H9 (cell line): ENCODE results near the gene TMEM54. TPM values are rescaled to one million over a fixed set of nuclear protein-coding genes. Genes with fewer than 3 reads are reported as not detected.
A peak's percentile ranks its signal among the peaks of the same experiment; 100 is the strongest.

Source experiments
- DNase-seq: peaks from one replicate; pipeline ENCODE4 v3.0.0-alpha.2; 2017
- H2AFZ ChIP-seq: one replicate; pipeline ENCODE4 v1.6.1; 2013; ENCODE audit warnings: mild to moderate bottlenecking, low read length, control low read depth, moderate library complexity
- H2AK5ac ChIP-seq: 2 replicates; pipeline ENCODE4 v1.6.1; 2013; ENCODE audit warnings: low read length, control low read depth, mixed read lengths; ENCODE audit not compliant: insufficient read length
- H2BK120ac ChIP-seq: one replicate; pipeline ENCODE4 v1.6.1; 2013; ENCODE audit warnings: low read depth, mild to moderate bottlenecking, low read length, control low read depth, inconsistent platforms; ENCODE audit not compliant: poor library complexity, severe bottlenecking
- H2BK12ac ChIP-seq: 2 replicates; pipeline ENCODE4 v1.6.1; 2013; ENCODE audit warnings: low read length, control low read depth, mixed read lengths, low read depth; ENCODE audit not compliant: insufficient read length
- H2BK15ac ChIP-seq: 2 replicates; pipeline ENCODE4 v1.6.1; 2013; ENCODE audit warnings: low read depth, low read length, control low read depth
- H2BK20ac ChIP-seq: one replicate; pipeline ENCODE4 v1.6.1; 2013; ENCODE audit warnings: low read depth, mild to moderate bottlenecking, low read length, control low read depth, inconsistent platforms; ENCODE audit not compliant: poor library complexity, severe bottlenecking
- H2BK5ac ChIP-seq: 2 replicates; pipeline ENCODE4 v1.6.1; 2013; ENCODE audit warnings: low read length, control low read depth, mixed read lengths; ENCODE audit not compliant: insufficient read length
- H3K14ac ChIP-seq: 2 replicates; pipeline ENCODE4 v1.6.1; 2013; ENCODE audit warnings: low read length, control low read depth; ENCODE audit not compliant: insufficient read depth
- H3K18ac ChIP-seq: 2 replicates; pipeline ENCODE4 v1.6.1; 2013; ENCODE audit warnings: low read depth, mild to moderate bottlenecking, mixed read lengths, low read length, control low read depth; ENCODE audit not compliant: insufficient read length
- H3K23ac ChIP-seq: 2 replicates; pipeline ENCODE4 v1.6.1; 2013; ENCODE audit warnings: low read length, control low read depth, mixed read lengths, low read depth; ENCODE audit not compliant: insufficient read length
- H3K23me2 ChIP-seq: 2 replicates; pipeline ENCODE4 v1.6.1; 2013; ENCODE audit warnings: low read depth, mild to moderate bottlenecking, mixed read lengths, low read length, control low read depth; ENCODE audit not compliant: insufficient read length, poor library complexity, severe bottlenecking
- H3K27ac ChIP-seq: 2 replicates; pipeline ENCODE4 v1.5.1; 2013; ENCODE audit warnings: low read length, control low read depth, mixed read lengths, low read depth; ENCODE audit not compliant: insufficient read length
- H3K27me3 ChIP-seq: 2 replicates; pipeline ENCODE4 v1.6.1; 2013; ENCODE audit warnings: low read length, control low read depth, inconsistent platforms; ENCODE audit not compliant: insufficient read depth
- H3K4ac ChIP-seq: 2 replicates; pipeline ENCODE4 v1.6.1; 2013; ENCODE audit warnings: low read depth, mild to moderate bottlenecking, control low read depth, inconsistent platforms, low read length, moderate library complexity
- H3K4me1 ChIP-seq: 2 replicates; pipeline ENCODE4 v1.6.1; 2013; ENCODE audit warnings: low read length, control low read depth, inconsistent platforms; ENCODE audit not compliant: insufficient read depth
- H3K4me2 ChIP-seq: 2 replicates; pipeline ENCODE4 v1.6.1; 2013; ENCODE audit warnings: low read length, control low read depth, mixed read lengths; ENCODE audit not compliant: insufficient read length, insufficient read depth
- H3K56ac ChIP-seq: 2 replicates; pipeline ENCODE4 v1.6.1; 2013; ENCODE audit warnings: low read depth, mild to moderate bottlenecking, mixed read lengths, low read length, control low read depth; ENCODE audit not compliant: insufficient read length
- H3K79me1 ChIP-seq: 2 replicates; pipeline ENCODE4 v1.6.1; 2013; ENCODE audit warnings: low read depth, mild to moderate bottlenecking, moderate library complexity, low read length, control low read depth, inconsistent platforms; ENCODE audit not compliant: insufficient read depth, poor library complexity, severe bottlenecking
- H3K79me2 ChIP-seq: 2 replicates; pipeline ENCODE4 v1.6.1; 2013; ENCODE audit warnings: low read length, control low read depth, inconsistent platforms; ENCODE audit not compliant: insufficient read depth
- H3K9ac ChIP-seq: 2 replicates; pipeline ENCODE4 v1.6.1; 2013; ENCODE audit warnings: low read length, control low read depth, mixed read lengths; ENCODE audit not compliant: insufficient read length; ENCODE audit errors: extremely low read depth
- H3K9me3 ChIP-seq: one replicate; pipeline ENCODE4 v1.6.1; 2013; ENCODE audit warnings: low read depth, low read length, inconsistent platforms; ENCODE audit not compliant: control insufficient read depth
- H3T11ph ChIP-seq: one replicate; pipeline ENCODE4 v1.6.1; 2013; ENCODE audit warnings: mild to moderate bottlenecking, low read length, control low read depth, inconsistent platforms
- H4K20me1 ChIP-seq: one replicate; pipeline ENCODE4 v1.6.1; 2013; ENCODE audit not compliant: control insufficient read depth, insufficient read length, insufficient read depth
- H4K5ac ChIP-seq: 2 replicates; pipeline ENCODE4 v1.6.1; 2013; ENCODE audit warnings: low read depth, mild to moderate bottlenecking, mixed read lengths, low read length, control low read depth; ENCODE audit not compliant: insufficient read length
- H4K8ac ChIP-seq: replicated peaks from 2 replicates; pipeline ENCODE4 v1.6.1; 2013; ENCODE audit warnings: low read length, control low read depth, mixed read lengths, low read depth; ENCODE audit not compliant: insufficient read length
- H4K91ac ChIP-seq: 2 replicates; pipeline ENCODE4 v1.6.1; 2013; ENCODE audit warnings: low read depth, mild to moderate bottlenecking, moderate library complexity, mixed read lengths, low read length, control low read depth; ENCODE audit not compliant: insufficient read length
- H3K27ac Mint-ChIP-seq, 3 experiments: 2 replicates in 2 of 3; 3 replicates in 1 of 3; pipeline ENCODE4 v1.8.0; 2020 to 2021; ENCODE audit warnings: mixed read lengths in 3 of 3, mild to moderate bottlenecking in 1 of 3, moderate library complexity in 1 of 3
- H3K27me3 Mint-ChIP-seq: 2 replicates; pipeline ENCODE4 v1.8.0; 2021; ENCODE audit warnings: low read depth, mild to moderate bottlenecking, moderate library complexity, mixed read lengths
- H3K36me3 Mint-ChIP-seq, 3 experiments: 2 replicates in 2 of 3; 3 replicates in 1 of 3; pipeline ENCODE4 v1.8.0; 2020 to 2021; ENCODE audit warnings: low read depth in 3 of 3, mixed read lengths in 3 of 3; ENCODE audit not compliant: insufficient read depth in 1 of 3
- H3K4me1 Mint-ChIP-seq, 2 experiments: 2 replicates each; pipeline ENCODE4 v1.8.0; 2020; ENCODE audit warnings: mixed read lengths in 2 of 2
- H3K4me3 Mint-ChIP-seq, 2 experiments: 2 replicates in 1 of 2; 3 replicates in 1 of 2; pipeline ENCODE4 v1.8.0; 2020 to 2021; ENCODE audit warnings: mild to moderate bottlenecking in 2 of 2, mixed read lengths in 2 of 2, moderate library complexity in 1 of 2
- H3K9me3 Mint-ChIP-seq, 2 experiments: 2 replicates in 1 of 2; 3 replicates in 1 of 2; pipeline ENCODE4 v1.8.0; 2020; ENCODE audit warnings: mild to moderate bottlenecking in 2 of 2, mixed read lengths in 2 of 2, moderate library complexity in 1 of 2
- CTCF ChIP-seq: fragments of 200-600 bp; sonication (generic); conservative IDR thresholded peaks from 3 replicates; pipeline ENCODE4 v1.8.0; 2021; ENCODE audit warnings: antibody characterized with exemption, mild to moderate bottlenecking
- WGBS: extraction: QIAGEN DNeasy Blood & Tissue Kit; methylation state at CpG from one replicate; pipeline ENCODE4 v1.1.7; 2013; ENCODE audit warnings: missing lambda C conversion rate, low lambda C conversion rate, mixed read lengths; ENCODE audit not compliant: insufficient read length; ENCODE audit errors: extremely low coverage; 5-methylcytosine and 5-hydroxymethylcytosine counted together
- total RNA-seq: library from RNA; stranded (reverse); gene quantifications from 2 replicates; pipeline ENCODE4 v1.2.1, GENCODE V29; 2021

TMEM54 gene
- total RNA-seq, 1 experiment from 2014 or later = 17.2 TPM

GRCh38 chr1:32872192-32872460 is 29.1 kb downstream of the TMEM54 start:
- Histone ChIP-seq H2BK120ac (no peak overlapping the region), H2BK15ac (no peak overlapping the region), H2AFZ (no peak overlapping the region), H2BK12ac (no peak overlapping the region), H4K8ac (no peak overlapping the region), H2AK5ac (no peak overlapping the region), H3K23me2 (peaks cover 4% of the 10 kb centered on the region), H4K5ac (no peak overlapping the region), H3K23ac (no peak overlapping the region), H3K79me2 (no peaks in the 10 kb centered on the region), H3K4ac (no peak overlapping the region), H3K79me1 (no peaks in the 10 kb centered on the region), H3K27me3 (peaks cover 21% of the 10 kb centered on the region; the same call in 1 of the 2 replicates), H3T11ph (no peak overlapping the region), H4K91ac (no peak overlapping the region), H3K9me3 (no peaks in the 10 kb centered on the region), H3K14ac (no peak overlapping the region), H4K20me1 (no peaks in the 10 kb centered on the region), H3K9ac (no peak overlapping the region), H3K27ac (no peak overlapping the region), H3K56ac (no peak overlapping the region), H2BK5ac (no peak overlapping the region), H3K4me2 (peak overlapping the region; percentile 11), H3K18ac (no peak overlapping the region), H2BK20ac (no peak overlapping the region), H3K4me1 (peaks cover 5% of the 10 kb centered on the region; the same call in 1 of the 2 replicates)
- Mint-ChIP-seq H3K4me1 (peaks cover 43 to 53% of the 10 kb centered on the region in 2 experiments), H3K27me3 (peaks cover 45% of the 10 kb centered on the region), H3K9me3 (no peaks in the 10 kb centered on the region), H3K27ac (no peak overlapping the region), H3K4me3 (peak overlapping the region; percentile 66 to 82; a peak in 1 of 5 replicates), H3K36me3 (peaks cover 0 to 8% (median 0%) of the 10 kb centered on the region in 3 experiments; a peak in 6 of 7 replicates)
- no CpG with 5 or more reads among the region's 7 CpGs for WGBS
- no peak for DNase-seq
- TF ChIP-seq CTCF = no peak
